22Rv1 (cell line): ENCODE data around the gene KLK14.

ENCODE experiments used
- CTCF ChIP-seq: fragments of 450-650 bp; IDR thresholded peaks from 2 replicates; pipeline ENCODE4 v1.5.1; 2017; ENCODE audit warnings: mild to moderate bottlenecking
- ZFX ChIP-seq: fragments of 450-650 bp; IDR thresholded peaks from 2 replicates; pipeline ENCODE4 v1.6.1; 2017; ENCODE audit warnings: antibody characterized with exemption, borderline replicate concordance

- TF ChIP-seq CTCF (no peak), ZFX (no peak)
Measured at GRCh38 chr19:51102991-51103390, 20.3 kb upstream of the KLK14 start.
